Transverse colon (tissue), 4 donors: ENCODE data around the gene APLP2.

ENCODE experiments used
- EP300 ChIP-seq: sonication (generic); formaldehyde crosslinking; IDR thresholded peaks from one replicate; pipeline ENCODE4 v1.6.1; 2017; ENCODE audit warnings: antibody characterized with exemption, low read depth
- POLR2AphosphoS5 ChIP-seq, 3 donors: sonication (generic); formaldehyde crosslinking; IDR thresholded peaks; one replicate each; pipeline ENCODE4 v1.6.1; 2016; ENCODE audit warnings: antibody characterized with exemption in 3 of 3
- TF ChIP-seq, protein P1 (sequence below), 5 experiments: fragments of 200-600 bp in 3 of 5; fragments of 450-650 bp in 2 of 5; sonication (generic) in 3 of 5; IDR thresholded peaks; 1 replicate in 2 of 5; 2 replicates in 3 of 5; pipeline ENCODE4 v1.5.1; 2016 to 2017; ENCODE audit warnings: antibody characterized with exemption in 5 of 5, inconsistent platforms in 3 of 5, mild to moderate bottlenecking in 2 of 5, moderate library complexity in 1 of 5

DNA sequence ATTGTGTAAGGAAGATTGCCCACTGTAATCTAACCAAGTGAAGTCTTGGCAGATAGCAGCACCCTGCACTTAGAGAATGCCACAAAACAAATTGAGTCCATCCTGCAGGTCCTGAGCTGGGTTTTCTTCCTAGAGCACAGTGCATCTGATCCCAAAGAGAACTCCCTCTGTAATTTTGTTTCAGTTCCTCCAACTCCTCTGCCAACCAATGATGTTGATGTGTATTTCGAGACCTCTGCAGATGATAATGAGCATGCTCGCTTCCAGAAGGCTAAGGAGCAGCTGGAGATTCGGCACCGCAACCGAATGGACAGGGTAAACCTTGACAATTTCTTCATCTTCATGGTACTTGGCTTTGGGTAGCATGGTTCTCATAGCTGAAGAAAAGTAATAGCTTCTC is 56.8 kb downstream of the APLP2 start:
- no peak for TF ChIP-seq POLR2AphosphoS5 (IDR thresholded peaks at IDR 0.05)
- TF ChIP-seq, protein P1, sequence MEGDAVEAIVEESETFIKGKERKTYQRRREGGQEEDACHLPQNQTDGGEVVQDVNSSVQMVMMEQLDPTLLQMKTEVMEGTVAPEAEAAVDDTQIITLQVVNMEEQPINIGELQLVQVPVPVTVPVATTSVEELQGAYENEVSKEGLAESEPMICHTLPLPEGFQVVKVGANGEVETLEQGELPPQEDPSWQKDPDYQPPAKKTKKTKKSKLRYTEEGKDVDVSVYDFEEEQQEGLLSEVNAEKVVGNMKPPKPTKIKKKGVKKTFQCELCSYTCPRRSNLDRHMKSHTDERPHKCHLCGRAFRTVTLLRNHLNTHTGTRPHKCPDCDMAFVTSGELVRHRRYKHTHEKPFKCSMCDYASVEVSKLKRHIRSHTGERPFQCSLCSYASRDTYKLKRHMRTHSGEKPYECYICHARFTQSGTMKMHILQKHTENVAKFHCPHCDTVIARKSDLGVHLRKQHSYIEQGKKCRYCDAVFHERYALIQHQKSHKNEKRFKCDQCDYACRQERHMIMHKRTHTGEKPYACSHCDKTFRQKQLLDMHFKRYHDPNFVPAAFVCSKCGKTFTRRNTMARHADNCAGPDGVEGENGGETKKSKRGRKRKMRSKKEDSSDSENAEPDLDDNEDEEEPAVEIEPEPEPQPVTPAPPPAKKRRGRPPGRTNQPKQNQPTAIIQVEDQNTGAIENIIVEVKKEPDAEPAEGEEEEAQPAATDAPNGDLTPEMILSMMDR (IDR thresholded peaks at IDR 0.05): no peak
- TF ChIP-seq EP300: no peak
